Liver (tissue), 9 donors: ENCODE results near the gene IL17RB. TPM values are rescaled to one million over a fixed set of nuclear protein-coding genes. Genes with fewer than 3 reads are reported as not detected.

Experiments used
- DNase-seq: peaks from one replicate; pipeline ENCODE4 v3.0.0-alpha.2; 2017; ENCODE audit warnings: low spot score
- H3K27ac ChIP-seq, 2 donors: one replicate each; pipeline ENCODE4 v1.7.0; 2013; ENCODE audit warnings: inconsistent platforms in 2 of 2, low read length in 2 of 2, control low read depth in 1 of 2, low read depth in 1 of 2, mild to moderate bottlenecking in 1 of 2
- H3K27me3 ChIP-seq, 4 donors: one replicate each; pipeline versions ENCODE4 v1.6.1 to v1.7.0; 2013; ENCODE audit warnings: low read length in 3 of 4, inconsistent platforms in 1 of 4, mild to moderate bottlenecking in 1 of 4, moderate library complexity in 1 of 4; ENCODE audit not compliant: control insufficient read depth in 4 of 4, insufficient read depth in 4 of 4
- H3K36me3 ChIP-seq, 4 donors: one replicate each; pipeline versions ENCODE4 v1.6.1 to v1.7.0; 2013; ENCODE audit warnings: low read length in 3 of 4, mild to moderate bottlenecking in 3 of 4, low read depth in 1 of 4, moderate library complexity in 1 of 4; ENCODE audit not compliant: control insufficient read depth in 4 of 4, insufficient read depth in 3 of 4
- H3K4me1 ChIP-seq, 4 donors: one replicate each; pipeline versions ENCODE4 v1.6.1 to v1.7.0; 2013; ENCODE audit warnings: low read length in 3 of 4, mild to moderate bottlenecking in 3 of 4, moderate library complexity in 1 of 4; ENCODE audit not compliant: control insufficient read depth in 4 of 4, insufficient read depth in 4 of 4
- H3K4me3 ChIP-seq, 3 donors: one replicate each; pipeline versions ENCODE4 v1.6.1 to v1.7.0; 2013; ENCODE audit warnings: low read length in 3 of 3, control low read depth in 1 of 3, low read depth in 1 of 3, mild to moderate bottlenecking in 1 of 3
- H3K9ac ChIP-seq, 2 donors: one replicate each; pipeline ENCODE4 v1.7.0; 2013; ENCODE audit warnings: low read length in 2 of 2, mild to moderate bottlenecking in 2 of 2, moderate library complexity in 2 of 2, control low read depth in 1 of 2, low read depth in 1 of 2
- H3K9me3 ChIP-seq, 4 donors: one replicate each; pipeline versions ENCODE4 v1.6.1 to v1.7.0; 2013; ENCODE audit warnings: low read length in 3 of 4; ENCODE audit not compliant: control insufficient read depth in 4 of 4
- ATF3 ChIP-seq: IDR thresholded peaks from 2 replicates; pipeline ENCODE4 v1.6.1; 2016; ENCODE audit warnings: antibody characterized with exemption
- CTCF ChIP-seq: fragments of 150-350 bp; IDR thresholded peaks from 2 replicates; pipeline ENCODE4 v1.5.1; 2017; ENCODE audit warnings: improper control_type of control experiment, low read depth, low read length; ENCODE audit not compliant: missing input control
- EGR1 ChIP-seq, 2 donors: IDR thresholded peaks; 2 replicates each; pipeline ENCODE4 v1.6.1; 2016 to 2018; ENCODE audit warnings: antibody characterized with exemption in 2 of 2, low read depth in 2 of 2
- FOXA1 ChIP-seq: IDR thresholded peaks from 2 replicates; pipeline ENCODE4 v1.6.1; 2016; ENCODE audit warnings: antibody characterized with exemption
- FOXA2 ChIP-seq: IDR thresholded peaks from 2 replicates; pipeline ENCODE4 v1.6.1; 2016; ENCODE audit warnings: antibody characterized with exemption
- GABPA ChIP-seq, 2 donors: IDR thresholded peaks in 1 of 2; conservative IDR thresholded peaks in 1 of 2; 2 replicates each; pipeline ENCODE4 v1.6.1; 2016; ENCODE audit warnings: antibody characterized with exemption in 2 of 2, mild to moderate bottlenecking in 1 of 2, moderate library complexity in 1 of 2
- HNF4A ChIP-seq, 2 donors: conservative IDR thresholded peaks; 2 replicates each; pipeline ENCODE4 v1.6.1; 2016; ENCODE audit warnings: antibody characterized with exemption in 2 of 2, mild to moderate bottlenecking in 2 of 2
- HNF4G ChIP-seq: IDR thresholded peaks from 2 replicates; pipeline ENCODE4 v1.6.1; 2016; ENCODE audit warnings: antibody characterized with exemption
- MAX ChIP-seq: IDR thresholded peaks from 2 replicates; pipeline ENCODE4 v1.6.1; 2016; ENCODE audit warnings: antibody characterized with exemption
- NR2F2 ChIP-seq: IDR thresholded peaks from 2 replicates; pipeline ENCODE4 v1.6.1; 2016; ENCODE audit warnings: antibody characterized with exemption
- RAD21 ChIP-seq, 2 donors: IDR thresholded peaks; 2 replicates each; pipeline ENCODE4 v1.6.1; 2016; ENCODE audit warnings: antibody characterized with exemption in 2 of 2, mild to moderate bottlenecking in 2 of 2
- RXRA ChIP-seq, 2 donors: IDR thresholded peaks; 2 replicates each; pipeline ENCODE4 v1.6.1; 2017 to 2018; ENCODE audit warnings: antibody characterized with exemption in 2 of 2, mild to moderate bottlenecking in 1 of 2
- TAF1 ChIP-seq: conservative IDR thresholded peaks from 2 replicates; pipeline ENCODE4 v1.6.1; 2016; ENCODE audit warnings: antibody characterized with exemption, mild to moderate bottlenecking
- ZBTB33 ChIP-seq: IDR thresholded peaks from 2 replicates; pipeline ENCODE4 v1.6.1; 2016; ENCODE audit warnings: antibody characterized with exemption
- WGBS: extraction: QIAGEN DNeasy Blood & Tissue Kit; methylation state at CpG from one replicate; pipeline ENCODE4 v1.1.7; 2013; 5-methylcytosine and 5-hydroxymethylcytosine counted together
- polyA plus RNA-seq, 2 donors: library from polyadenylated mRNA; stranded (reverse) in 1 of 2; unstranded in 1 of 2; fragments of 200-250 nt in 1 of 2; fragments of >200 nt in 1 of 2; fragmentation: Nextera tagmentation in 1 of 2; extraction: Ambion mirVana in 1 of 2; gene quantifications; one replicate each; pipeline versions ENCODE4 v1.2.1 to v1.2.3, GENCODE V29; 2013 to 2015
- total RNA-seq, 2 donors: library from RNA; depleted of rRNA; stranded (reverse); fragments of >200 nt; gene quantifications; one replicate each; pipeline ENCODE4 v1.2.3, GENCODE V29; 2014
- donor health status: healthy.
- donor health status: healthy.
- donor health status: healthy.
- donor health status: healthy.
- donor health status: healthy.

The IL17RB gene
- total and polyA plus RNA-seq, 4 donors = 11.8 to 21.6 (median 15.8) TPM

- Histone ChIP-seq H3K27me3 (no peaks in the 10 kb centered on the region), H3K4me1 (peaks cover 1 to 14% (median 4%) of the 10 kb centered on the region in 4 donors), H3K9ac (no peak overlapping the region), H3K36me3 (peaks cover 0 to 4% (median 0%) of the 10 kb centered on the region in 4 donors), H3K27ac (no peak overlapping the region), H3K9me3 (no peaks in the 10 kb centered on the region), H3K4me3 (no peak overlapping the region)
- TF ChIP-seq HNF4G (no peak), EGR1 (IDR thresholded peaks at IDR 0.05; ENCODE audit: low read depth in 2 of 2) (no peak), FOXA1 (no peak)
- DNase-seq = no peak
- WGBS = 94% methylated on average over 7 of the region's 7 CpGs
These were observed 3.5 kb downstream of the IL17RB start for GRCh38 chr3:53849916-53850315.

GRCh38 chr3:53850895-53851294 is 4.5 kb downstream of the IL17RB start:
- TF ChIP-seq HNF4A (conservative IDR thresholded peaks at IDR 0.05) (no peak), CTCF (no peak)
- DNase-seq = no peak
- WGBS = 70% methylated on average over 5 of the region's 5 CpGs
- Histone ChIP-seq H3K4me1 (peaks cover 1 to 9% (median 4%) of the 10 kb centered on the region in 4 donors), H3K9me3 (no peaks in the 10 kb centered on the region), H3K9ac (no peak overlapping the region), H3K36me3 (peaks cover 0 to 4% (median 2%) of the 10 kb centered on the region in 4 donors), H3K4me3 (no peak overlapping the region), H3K27me3 (no peaks in the 10 kb centered on the region), H3K27ac (no peak overlapping the region)

GRCh38 chr3:53856964-53857363 is 10.6 kb downstream of the IL17RB start:
- H3K27me3 ChIP-seq = no peaks in the 10 kb centered on the region
- TF ChIP-seq GABPA (IDR thresholded peaks at IDR 0.05 in 1 of 2, conservative IDR thresholded peaks at IDR 0.05 in 1 of 2) (no peak), MAX (no peak), CTCF (no peak), FOXA2 (no peak), ATF3 (no peak), TAF1 (no peak), RAD21 (IDR thresholded peaks at IDR 0.05) (no peak), EGR1 (IDR thresholded peaks at IDR 0.05; ENCODE audit: low read depth in 2 of 2) (no peak), ZBTB33 (no peak), RXRA (IDR thresholded peaks at IDR 0.05) (no peak), NR2F2 (no peak)
- 89% methylated on average over 7 of the region's 7 CpGs for WGBS
- H3K4me1 ChIP-seq = peaks cover 0 to 6% (median 3%) of the 10 kb centered on the region in 4 donors
- H3K36me3 ChIP-seq = peaks cover 2 to 25% (median 13%) of the 10 kb centered on the region in 4 donors
- no peaks in the 10 kb centered on the region for H3K9me3 ChIP-seq
- no peak overlapping the region for H3K4me3 ChIP-seq
- H3K27ac ChIP-seq = no peak overlapping the region
- no peak overlapping the region for H3K9ac ChIP-seq
- DNase-seq = no peak
